Trophoblast cell (in vitro differentiated cells and primary cell): ENCODE results near the gene ITPK1.
"Not testable (repeated sequence)": the region's sequence is repeated elsewhere in the genome, so short reads cannot be mapped to it uniquely, and the experiment has no call there.

ENCODE experiments used
- DNase-seq, 2 donors: peaks; one replicate each; pipeline ENCODE4 v3.0.0-alpha.2; 2016
- H2AFZ ChIP-seq: 2 replicates; pipeline ENCODE4 v1.6.1; 2013; ENCODE audit warnings: low read length, moderate library complexity, mild to moderate bottlenecking; ENCODE audit not compliant: insufficient read depth, poor library complexity
- H2AK5ac ChIP-seq: 2 replicates; pipeline ENCODE4 v1.6.1; 2013; ENCODE audit warnings: mild to moderate bottlenecking, low read length
- H2BK120ac ChIP-seq: 2 replicates; pipeline ENCODE4 v1.6.1; 2013; ENCODE audit warnings: low read length, mild to moderate bottlenecking, moderate library complexity; ENCODE audit not compliant: insufficient read depth, poor library complexity
- H2BK12ac ChIP-seq: 2 replicates; pipeline ENCODE4 v1.6.1; 2013; ENCODE audit warnings: mild to moderate bottlenecking, low read length, moderate library complexity
- H2BK5ac ChIP-seq: 2 replicates; pipeline ENCODE4 v1.6.1; 2013; ENCODE audit warnings: low read length, low read depth, moderate library complexity, mild to moderate bottlenecking; ENCODE audit not compliant: poor library complexity
- H3K14ac ChIP-seq: 2 replicates; pipeline ENCODE4 v1.6.1; 2013; ENCODE audit warnings: mild to moderate bottlenecking, low read length
- H3K18ac ChIP-seq: 2 replicates; pipeline ENCODE4 v1.6.1; 2013; ENCODE audit warnings: mild to moderate bottlenecking, low read length
- H3K23ac ChIP-seq: 2 replicates; pipeline ENCODE4 v1.6.1; 2013; ENCODE audit warnings: low read length
- H3K27ac ChIP-seq: 2 replicates; pipeline ENCODE4 v1.5.1; 2013; ENCODE audit warnings: low read depth, mild to moderate bottlenecking, inconsistent platforms, low read length, moderate library complexity
- H3K27me3 ChIP-seq: 2 replicates; pipeline ENCODE4 v1.6.1; 2013; ENCODE audit warnings: inconsistent platforms, mild to moderate bottlenecking, low read length, moderate library complexity; ENCODE audit not compliant: insufficient read depth
- H3K36me3 ChIP-seq, 2 experiments: 1 replicate in 1 of 2; 2 replicates in 1 of 2; pipeline ENCODE4 v1.6.1; 2013; ENCODE audit warnings: low read length in 2 of 2, mild to moderate bottlenecking in 2 of 2, moderate library complexity in 1 of 2; ENCODE audit not compliant: insufficient read depth in 2 of 2, control insufficient read depth in 1 of 2
- H3K4ac ChIP-seq: 2 replicates; pipeline ENCODE4 v1.6.1; 2013; ENCODE audit warnings: low read depth, mild to moderate bottlenecking, low read length, moderate library complexity
- H3K4me1 ChIP-seq, 2 experiments: 1 replicate in 1 of 2; 2 replicates in 1 of 2; pipeline ENCODE4 v1.6.1; 2013; ENCODE audit warnings: low read length in 2 of 2, mild to moderate bottlenecking in 2 of 2, moderate library complexity in 1 of 2; ENCODE audit not compliant: insufficient read depth in 2 of 2, control insufficient read depth in 1 of 2
- H3K4me2 ChIP-seq: 2 replicates; pipeline ENCODE4 v1.6.1; 2013; ENCODE audit warnings: inconsistent platforms, mild to moderate bottlenecking, low read length, moderate library complexity
- H3K4me3 ChIP-seq: 2 replicates; pipeline ENCODE4 v1.5.1; 2013; ENCODE audit warnings: mild to moderate bottlenecking, low read depth, low read length, inconsistent platforms
- H3K79me1 ChIP-seq: one replicate; pipeline ENCODE4 v1.6.1; 2013; ENCODE audit warnings: low read length
- H3K79me2 ChIP-seq: 2 replicates; pipeline ENCODE4 v1.6.1; 2013; ENCODE audit warnings: low read length, mild to moderate bottlenecking; ENCODE audit not compliant: control insufficient read depth, insufficient read depth, poor library complexity
- H3K9ac ChIP-seq: 2 replicates; pipeline ENCODE4 v1.6.1; 2013; ENCODE audit warnings: mild to moderate bottlenecking, low read length
- H3K9me3 ChIP-seq: 2 replicates; pipeline ENCODE4 v1.6.1; 2013; ENCODE audit warnings: low read depth, mild to moderate bottlenecking, control low read depth, inconsistent platforms, low read length; ENCODE audit not compliant: insufficient read depth
- H4K12ac ChIP-seq: 2 replicates; pipeline ENCODE4 v1.6.1; 2013; ENCODE audit warnings: low read depth, mild to moderate bottlenecking, low read length, moderate library complexity
- H4K8ac ChIP-seq: 2 replicates; pipeline ENCODE4 v1.6.1; 2013; ENCODE audit warnings: low read depth, mild to moderate bottlenecking, low read length, moderate library complexity
- H4K91ac ChIP-seq: one replicate; pipeline ENCODE4 v1.6.1; 2013; ENCODE audit warnings: low read depth, mild to moderate bottlenecking, low read length, moderate library complexity
- WGBS: extraction: QIAGEN DNeasy Blood & Tissue Kit; methylation state at CpG from one replicate; pipeline ENCODE4 v1.1.7; 2013; ENCODE audit warnings: missing lambda C conversion rate; ENCODE audit not compliant: insufficient read length, insufficient coverage; ENCODE audit errors: extremely low coverage; 5-methylcytosine and 5-hydroxymethylcytosine counted together

Gene ITPK1

DNA sequence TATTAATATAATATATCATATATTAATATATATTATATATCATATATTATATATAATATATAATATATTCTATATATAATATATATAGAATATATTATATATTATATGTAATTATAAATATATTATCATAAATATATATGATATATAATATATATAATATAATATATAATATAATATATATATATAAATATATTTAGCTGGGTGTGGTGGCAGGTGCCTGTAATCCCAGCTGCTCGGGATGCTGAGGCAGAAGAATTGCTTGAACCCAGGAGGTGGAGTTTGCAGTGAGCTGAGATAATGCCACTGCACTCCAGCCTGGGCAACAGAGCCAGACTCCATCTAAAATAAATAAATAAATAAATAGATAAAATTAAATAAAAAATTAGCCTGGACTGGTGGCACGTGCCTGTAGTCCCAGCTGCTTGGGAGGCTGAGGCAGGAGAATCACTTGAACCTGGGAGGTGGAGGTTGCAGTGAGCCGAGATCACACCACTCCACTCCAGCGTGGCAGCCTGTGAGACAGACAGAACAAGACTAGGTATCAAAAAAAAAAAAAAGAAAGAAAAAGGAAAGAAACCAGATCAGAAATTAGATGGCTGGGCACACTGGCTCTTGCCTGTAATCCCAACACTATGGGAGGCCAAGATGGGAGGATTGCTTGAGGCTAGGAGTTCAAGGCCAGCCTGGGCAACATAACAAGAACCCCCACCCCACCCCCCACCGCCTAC is 44.1 kb upstream of the ITPK1 start:
- H3K18ac ChIP-seq, H3K27ac ChIP-seq, H2AK5ac ChIP-seq, H3K9me3 ChIP-seq, H4K8ac ChIP-seq, H3K4me1 ChIP-seq, H3K4me2 ChIP-seq, H3K23ac ChIP-seq, H3K79me2 ChIP-seq, H4K91ac ChIP-seq, H4K12ac ChIP-seq, H3K9ac ChIP-seq, H2BK12ac ChIP-seq, H3K4ac ChIP-seq, DNase-seq, H3K79me1 ChIP-seq, H2BK5ac ChIP-seq, H2AFZ ChIP-seq, H3K14ac ChIP-seq, H3K4me3 ChIP-seq, H2BK120ac ChIP-seq, H3K36me3 ChIP-seq, H3K27me3 ChIP-seq: not testable (repeated sequence)
- no CpG with 5 or more reads among the region's 5 CpGs for WGBS

- not testable (repeated sequence) for H3K4ac ChIP-seq, H4K12ac ChIP-seq, H2BK120ac ChIP-seq, H3K79me2 ChIP-seq, H3K27me3 ChIP-seq, H2AK5ac ChIP-seq, H3K4me2 ChIP-seq, H3K27ac ChIP-seq, H3K9me3 ChIP-seq, H3K79me1 ChIP-seq, H4K8ac ChIP-seq, H2AFZ ChIP-seq, DNase-seq, H2BK12ac ChIP-seq, H3K14ac ChIP-seq, H3K18ac ChIP-seq, H3K36me3 ChIP-seq, H4K91ac ChIP-seq, H3K4me1 ChIP-seq, H3K23ac ChIP-seq, H3K9ac ChIP-seq, H2BK5ac ChIP-seq, H3K4me3 ChIP-seq
- WGBS = no CpG with 5 or more reads among the region's 7 CpGs
Measured at GRCh38 chr14:93158349-93158748, 42.6 kb upstream of the ITPK1 start.

DNA sequence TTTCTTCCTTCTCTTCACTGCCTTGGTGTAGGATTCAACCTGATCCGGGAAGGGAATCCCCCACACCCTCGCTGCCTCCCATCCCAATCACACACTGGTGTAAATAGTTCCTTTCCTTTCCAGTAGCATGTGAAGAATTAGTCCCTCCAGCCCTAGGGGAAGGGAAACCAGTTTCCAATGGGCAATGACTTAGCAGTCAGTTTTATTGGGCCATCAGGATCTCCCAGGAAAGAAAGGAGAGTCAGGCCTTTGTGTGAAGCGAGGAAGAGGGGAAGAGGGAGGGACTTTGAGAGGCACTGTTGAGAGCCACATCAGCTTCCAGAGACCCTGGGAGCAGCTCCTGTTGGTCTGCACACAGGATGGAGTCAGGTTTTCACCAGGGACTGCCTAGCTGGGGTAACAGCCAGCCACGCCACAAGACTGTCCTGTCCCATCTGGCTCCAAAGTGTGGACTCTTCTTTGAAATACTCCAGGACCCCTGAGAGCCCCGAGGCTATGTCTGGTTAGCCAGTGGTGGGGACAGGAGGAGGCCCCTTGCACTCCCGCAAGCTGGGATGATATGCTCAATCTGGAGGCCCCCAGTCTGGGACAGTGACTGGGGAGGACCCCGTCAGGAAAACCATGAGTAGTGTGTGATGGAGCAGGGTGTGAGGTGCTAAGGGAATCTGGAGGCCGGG is 41.1 kb upstream of the ITPK1 start:
- Histone ChIP-seq H3K4me2 (no peak overlapping the region), H2BK12ac (no peak overlapping the region), H3K36me3 (no peaks in the 10 kb centered on the region), H3K79me2 (no peaks in the 10 kb centered on the region), H3K4me1 (peaks cover 0 to 7% of the 10 kb centered on the region in 2 experiments), H2AK5ac (no peak overlapping the region), H3K27me3 (no peaks in the 10 kb centered on the region), H3K79me1 (no peaks in the 10 kb centered on the region), H3K18ac (no peak overlapping the region), H3K23ac (no peak overlapping the region), H2BK5ac (no peak overlapping the region), H3K4me3 (no peak overlapping the region), H3K4ac (no peak overlapping the region), H3K9me3 (no peaks in the 10 kb centered on the region), H3K14ac (no peak overlapping the region), H3K27ac (no peak overlapping the region), H2BK120ac (no peak overlapping the region), H4K12ac (no peak overlapping the region), H3K9ac (no peak overlapping the region), H4K8ac (no peak overlapping the region), H2AFZ (no peak overlapping the region), H4K91ac (no peak overlapping the region)
- no peak for DNase-seq
- no CpG with 5 or more reads among the region's 8 CpGs for WGBS

DNA sequence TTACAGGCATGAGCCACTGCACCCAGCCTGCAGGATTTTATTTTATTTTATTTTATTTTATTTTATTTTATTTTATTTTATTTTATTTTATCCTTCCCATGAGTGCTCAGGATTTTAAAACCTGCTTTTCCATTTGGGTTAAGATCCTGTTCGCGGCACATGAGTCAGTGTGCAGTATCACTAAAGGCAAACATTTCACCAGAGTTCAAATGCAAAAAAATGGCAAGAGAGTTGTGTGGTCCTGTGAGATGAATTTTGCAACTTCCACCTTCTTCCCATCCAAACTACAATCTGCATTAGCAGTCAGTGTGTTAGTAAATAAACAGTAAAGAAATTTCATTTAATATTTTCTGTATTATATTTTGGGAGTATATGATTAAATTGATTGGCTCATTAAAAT is 39.9 kb upstream of the ITPK1 start:
- Histone ChIP-seq H3K27me3 (no peaks in the 10 kb centered on the region), H2BK120ac (no peak overlapping the region), H3K14ac (no peak overlapping the region), H4K91ac (no peak overlapping the region), H3K9me3 (no peaks in the 10 kb centered on the region), H3K36me3 (no peaks in the 10 kb centered on the region), H3K79me2 (no peaks in the 10 kb centered on the region), H2BK5ac (no peak overlapping the region), H2AK5ac (no peak overlapping the region), H3K9ac (no peak overlapping the region), H4K8ac (no peak overlapping the region), H4K12ac (no peak overlapping the region), H2BK12ac (no peak overlapping the region), H3K4me3 (no peak overlapping the region), H3K4me2 (no peak overlapping the region), H2AFZ (no peak overlapping the region), H3K4ac (no peak overlapping the region), H3K79me1 (no peaks in the 10 kb centered on the region), H3K23ac (no peak overlapping the region), H3K18ac (no peak overlapping the region), H3K4me1 (peaks cover 0 to 7% of the 10 kb centered on the region in 2 experiments), H3K27ac (no peak overlapping the region)
- no peak for DNase-seq
- WGBS = no CpG with 5 or more reads among the region's 2 CpGs
